GM12878 (cell line): ENCODE measurements around the gene APC2. TPM values are rescaled to one million over a fixed set of nuclear protein-coding genes. Genes with fewer than 3 reads are reported as not detected.

Experiments used
- BACH1 ChIP-seq: fragments of 450-650 bp; IDR thresholded peaks from 2 replicates; pipeline ENCODE4 v1.6.1; 2017; ENCODE audit warnings: mild to moderate bottlenecking, borderline replicate concordance
- BHLHE40 ChIP-seq, 2 experiments: fragments of 450-650 bp in 1 of 2; IDR thresholded peaks; 2 replicates each; pipeline ENCODE4 v1.6.1; 2011 to 2017; ENCODE audit warnings: low read depth in 2 of 2, borderline replicate concordance in 1 of 2, improper control_type of control experiment in 1 of 2, low read length in 1 of 2, mild to moderate bottlenecking in 1 of 2
- FOS ChIP-seq: IDR thresholded peaks from 3 replicates; pipeline ENCODE4 v1.6.1; 2011; ENCODE audit warnings: borderline replicate concordance; ENCODE audit not compliant: insufficient read length; ENCODE audit errors: extremely low read depth
- HDGF ChIP-seq: fragments of 450-650 bp; IDR thresholded peaks from 2 replicates; pipeline ENCODE4 v1.6.1; 2016; ENCODE audit warnings: antibody characterized with exemption
- MXI1 ChIP-seq: fragments of 150-350 bp; IDR thresholded peaks from 2 replicates; pipeline ENCODE4 v1.6.1; 2011; ENCODE audit warnings: low read depth, mild to moderate bottlenecking, inconsistent platforms, low read length, improper control_type of control experiment
- NFXL1 ChIP-seq: fragments of 450-650 bp; IDR thresholded peaks from 2 replicates; pipeline ENCODE4 v1.6.1; 2017; ENCODE audit warnings: antibody characterized with exemption, mild to moderate bottlenecking, borderline replicate concordance
- POU2F2 ChIP-seq: IDR thresholded peaks from 3 replicates; pipeline ENCODE4 v1.6.1; 2011; ENCODE audit warnings: low read depth, mild to moderate bottlenecking, low read length, borderline replicate concordance
- SIX5 ChIP-seq: IDR thresholded peaks from 2 replicates; pipeline ENCODE4 v1.6.1; 2011; ENCODE audit warnings: mild to moderate bottlenecking, low read depth, low read length, moderate library complexity; ENCODE audit not compliant: severe bottlenecking
- SMARCA5 ChIP-seq: fragments of 450-650 bp; IDR thresholded peaks from 2 replicates; pipeline ENCODE4 v1.6.1; 2017; ENCODE audit warnings: mild to moderate bottlenecking
- SP1 ChIP-seq: IDR thresholded peaks from one replicate; pipeline ENCODE4 v1.6.1; 2011; ENCODE audit warnings: low read depth, low read length
- SPI1 ChIP-seq: IDR thresholded peaks from 2 replicates; pipeline ENCODE4 v1.6.1; 2011; ENCODE audit warnings: low read depth, mild to moderate bottlenecking, low read length, moderate library complexity, borderline replicate concordance; ENCODE audit not compliant: insufficient read depth
- ZNF207 ChIP-seq: fragments of 450-650 bp; IDR thresholded peaks from 2 replicates; pipeline ENCODE4 v1.6.1; 2014; ENCODE audit warnings: antibody characterized with exemption, mild to moderate bottlenecking, borderline replicate concordance
- ZNF217 ChIP-seq: fragments of 450-650 bp; IDR thresholded peaks from 2 replicates; pipeline ENCODE4 v1.6.1; 2017; ENCODE audit warnings: antibody characterized with exemption, mild to moderate bottlenecking
- ZNF622 ChIP-seq: fragments of 450-650 bp; IDR thresholded peaks from 2 replicates; pipeline ENCODE4 v1.6.1; 2017; ENCODE audit warnings: mild to moderate bottlenecking, inconsistent platforms
- polyA plus RNA-seq, 11 experiments: library from polyadenylated mRNA; depleted of rRNA in 4 of 11; unstranded in 6 of 11; stranded (reverse) in 5 of 11; fragments of >200 nt; fragmentation: Nextera tagmentation in 4 of 11; fragmentation: Illumina TruSeq in 1 of 11; extraction: Ambion mirVana in 4 of 11; extraction: Trizol in 1 of 11; gene quantifications; 1 replicate in 1 of 11; 2 replicates in 10 of 11; pipeline versions ENCODE4 v1.2.1 to v1.2.3, GENCODE V29; 2011 to 2016; ENCODE audit warnings: inconsistent platforms in 2 of 11, missing spikeins in 2 of 11, low read depth in 1 of 11
- total RNA-seq, 4 experiments: library from RNA; depleted of rRNA in 3 of 4; stranded (reverse); fragments of >200 nt in 3 of 4; fragmentation: Illumina TruSeq in 1 of 4; extraction: Trizol in 1 of 4; gene quantifications; 2 replicates each; pipeline versions ENCODE4 v1.2.1 to v1.2.3, GENCODE V29; 2013 to 2021
- TF ChIP-seq, protein P1 (sequence below): IDR thresholded peaks from 2 replicates; pipeline ENCODE4 v1.6.1; 2012; ENCODE audit warnings: low read length, inconsistent platforms
- TF ChIP-seq, protein P2 (sequence below): fragments of 450-650 bp; IDR thresholded peaks from 2 replicates; pipeline ENCODE4 v1.6.1; 2017; ENCODE audit warnings: borderline replicate concordance
- TF ChIP-seq, protein P3 (sequence below): IDR thresholded peaks from 2 replicates; pipeline ENCODE4 v1.6.1; 2011; ENCODE audit warnings: borderline replicate concordance, low read depth, mild to moderate bottlenecking, moderate library complexity, low read length; ENCODE audit not compliant: insufficient read depth, poor library complexity, severe bottlenecking
- TF ChIP-seq, protein P4 (sequence below): fragments of 450-650 bp; IDR thresholded peaks from 2 replicates; pipeline ENCODE4 v1.6.1; 2017; ENCODE audit warnings: low read depth, mild to moderate bottlenecking, moderate library complexity
- TF ChIP-seq, protein P5 (sequence below): IDR thresholded peaks from 2 replicates; pipeline ENCODE4 v1.6.1; 2011; ENCODE audit warnings: borderline replicate concordance, low read depth, mild to moderate bottlenecking, moderate library complexity, mixed read lengths, low read length; ENCODE audit not compliant: insufficient read depth; ENCODE audit errors: extremely low read length

Gene APC2
- total and polyA plus RNA-seq, 10 of the 15 experiments (the other 5 are each of a cell fraction or from before 2014, with no cell fraction given), result under 0.01 to 0.73 (median 0.04) TPM; not detected in 5

DNA sequence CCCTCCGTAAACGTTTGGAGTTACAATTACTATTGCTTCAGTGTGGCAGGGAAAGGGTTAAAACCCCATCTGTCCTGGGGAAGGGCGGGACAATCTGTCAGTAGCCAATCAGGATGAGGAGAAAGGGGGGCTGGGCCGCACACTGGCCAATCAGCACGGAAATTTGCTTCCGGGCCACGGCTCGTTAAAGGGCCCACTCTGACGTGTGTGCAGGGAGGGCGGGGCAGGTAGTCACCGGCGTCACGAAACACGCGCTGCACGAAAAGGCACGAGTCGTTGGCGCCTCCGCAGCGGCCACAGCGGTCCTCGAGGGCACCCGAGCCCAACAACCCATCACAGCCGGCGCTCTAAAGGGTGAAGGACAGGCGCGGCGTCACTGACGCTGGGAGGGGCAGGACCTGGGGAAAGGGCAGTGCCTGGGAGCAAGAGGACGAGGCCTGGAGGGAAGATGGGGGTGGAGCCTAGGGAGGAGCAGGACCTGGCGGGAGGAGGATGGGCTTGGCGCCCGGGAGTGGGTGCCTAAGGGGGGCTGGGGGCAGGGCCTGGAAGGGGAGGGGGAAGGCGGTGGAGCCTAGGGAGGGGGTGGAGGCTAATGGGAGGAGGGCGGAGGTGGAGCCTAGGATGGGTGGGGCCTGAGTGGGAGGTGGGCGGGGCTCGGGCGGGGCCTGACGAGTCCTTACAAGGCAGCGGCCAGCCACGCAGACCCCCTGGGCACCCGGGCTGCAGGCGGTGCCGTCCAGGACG is 58.0 kb downstream of the APC2 start (continued):
- TF ChIP-seq, protein P1, sequence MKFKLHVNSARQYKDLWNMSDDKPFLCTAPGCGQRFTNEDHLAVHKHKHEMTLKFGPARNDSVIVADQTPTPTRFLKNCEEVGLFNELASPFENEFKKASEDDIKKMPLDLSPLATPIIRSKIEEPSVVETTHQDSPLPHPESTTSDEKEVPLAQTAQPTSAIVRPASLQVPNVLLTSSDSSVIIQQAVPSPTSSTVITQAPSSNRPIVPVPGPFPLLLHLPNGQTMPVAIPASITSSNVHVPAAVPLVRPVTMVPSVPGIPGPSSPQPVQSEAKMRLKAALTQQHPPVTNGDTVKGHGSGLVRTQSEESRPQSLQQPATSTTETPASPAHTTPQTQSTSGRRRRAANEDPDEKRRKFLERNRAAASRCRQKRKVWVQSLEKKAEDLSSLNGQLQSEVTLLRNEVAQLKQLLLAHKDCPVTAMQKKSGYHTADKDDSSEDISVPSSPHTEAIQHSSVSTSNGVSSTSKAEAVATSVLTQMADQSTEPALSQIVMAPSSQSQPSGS, result no peak
- peak; percentile 97 for TF ChIP-seq SP1
- no peak for TF ChIP-seq SIX5
- no peak for TF ChIP-seq SMARCA5
- TF ChIP-seq ZNF207, result no peak
- TF ChIP-seq SPI1, result no peak
- TF ChIP-seq, protein P2, sequence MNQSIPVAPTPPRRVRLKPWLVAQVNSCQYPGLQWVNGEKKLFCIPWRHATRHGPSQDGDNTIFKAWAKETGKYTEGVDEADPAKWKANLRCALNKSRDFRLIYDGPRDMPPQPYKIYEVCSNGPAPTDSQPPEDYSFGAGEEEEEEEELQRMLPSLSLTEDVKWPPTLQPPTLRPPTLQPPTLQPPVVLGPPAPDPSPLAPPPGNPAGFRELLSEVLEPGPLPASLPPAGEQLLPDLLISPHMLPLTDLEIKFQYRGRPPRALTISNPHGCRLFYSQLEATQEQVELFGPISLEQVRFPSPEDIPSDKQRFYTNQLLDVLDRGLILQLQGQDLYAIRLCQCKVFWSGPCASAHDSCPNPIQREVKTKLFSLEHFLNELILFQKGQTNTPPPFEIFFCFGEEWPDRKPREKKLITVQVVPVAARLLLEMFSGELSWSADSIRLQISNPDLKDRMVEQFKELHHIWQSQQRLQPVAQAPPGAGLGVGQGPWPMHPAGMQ, result no peak
- TF ChIP-seq, protein P3, sequence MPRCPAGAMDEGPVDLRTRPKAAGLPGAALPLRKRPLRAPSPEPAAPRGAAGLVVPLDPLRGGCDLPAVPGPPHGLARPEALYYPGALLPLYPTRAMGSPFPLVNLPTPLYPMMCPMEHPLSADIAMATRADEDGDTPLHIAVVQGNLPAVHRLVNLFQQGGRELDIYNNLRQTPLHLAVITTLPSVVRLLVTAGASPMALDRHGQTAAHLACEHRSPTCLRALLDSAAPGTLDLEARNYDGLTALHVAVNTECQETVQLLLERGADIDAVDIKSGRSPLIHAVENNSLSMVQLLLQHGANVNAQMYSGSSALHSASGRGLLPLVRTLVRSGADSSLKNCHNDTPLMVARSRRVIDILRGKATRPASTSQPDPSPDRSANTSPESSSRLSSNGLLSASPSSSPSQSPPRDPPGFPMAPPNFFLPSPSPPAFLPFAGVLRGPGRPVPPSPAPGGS, result no peak
- peak in 1 of 2 experiments; percentile 58; a peak in 2 of 4 replicates for TF ChIP-seq BHLHE40 (IDR thresholded peaks at IDR 0.05; ENCODE audit: borderline replicate concordance in 1 of 2, low read depth in 2 of 2, low read length in 1 of 2)
- TF ChIP-seq HDGF, result no peak
- no peak for TF ChIP-seq BACH1
- no peak for TF ChIP-seq POU2F2
- TF ChIP-seq ZNF622, result no peak
- TF ChIP-seq MXI1, result no peak
- TF ChIP-seq, protein P4, sequence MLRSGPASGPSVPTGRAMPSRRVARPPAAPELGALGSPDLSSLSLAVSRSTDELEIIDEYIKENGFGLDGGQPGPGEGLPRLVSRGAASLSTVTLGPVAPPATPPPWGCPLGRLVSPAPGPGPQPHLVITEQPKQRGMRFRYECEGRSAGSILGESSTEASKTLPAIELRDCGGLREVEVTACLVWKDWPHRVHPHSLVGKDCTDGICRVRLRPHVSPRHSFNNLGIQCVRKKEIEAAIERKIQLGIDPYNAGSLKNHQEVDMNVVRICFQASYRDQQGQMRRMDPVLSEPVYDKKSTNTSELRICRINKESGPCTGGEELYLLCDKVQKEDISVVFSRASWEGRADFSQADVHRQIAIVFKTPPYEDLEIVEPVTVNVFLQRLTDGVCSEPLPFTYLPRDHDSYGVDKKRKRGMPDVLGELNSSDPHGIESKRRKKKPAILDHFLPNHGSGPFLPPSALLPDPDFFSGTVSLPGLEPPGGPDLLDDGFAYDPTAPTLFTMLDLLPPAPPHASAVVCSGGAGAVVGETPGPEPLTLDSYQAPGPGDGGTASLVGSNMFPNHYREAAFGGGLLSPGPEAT, result peak; percentile 35; the same call in 1 of the 2 replicates
- no peak for TF ChIP-seq NFXL1
- no peak for TF ChIP-seq ZNF217
- TF ChIP-seq FOS, result peak; percentile 57
- TF ChIP-seq, protein P5, sequence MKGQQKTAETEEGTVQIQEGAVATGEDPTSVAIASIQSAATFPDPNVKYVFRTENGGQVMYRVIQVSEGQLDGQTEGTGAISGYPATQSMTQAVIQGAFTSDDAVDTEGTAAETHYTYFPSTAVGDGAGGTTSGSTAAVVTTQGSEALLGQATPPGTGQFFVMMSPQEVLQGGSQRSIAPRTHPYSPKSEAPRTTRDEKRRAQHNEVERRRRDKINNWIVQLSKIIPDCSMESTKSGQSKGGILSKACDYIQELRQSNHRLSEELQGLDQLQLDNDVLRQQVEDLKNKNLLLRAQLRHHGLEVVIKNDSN, result no peak
